ENCODE results near the gene PALM2AKAP2.

- TF ChIP-seq PPARA (CRISPR knock-in tag; IDR thresholded peaks at IDR 0.05; ENCODE audit: borderline replicate concordance) = no peak
- no peak for TF ChIP-seq PATZ1 (CRISPR knock-in tag; IDR thresholded peaks at IDR 0.05; ENCODE audit: borderline replicate concordance)
- no peak for TF ChIP-seq POU6F1 (CRISPR knock-in tag; IDR thresholded peaks at IDR 0.05; ENCODE audit: borderline replicate concordance, low read depth)
- TF ChIP-seq ZNF565 (CRISPR knock-in tag; conservative IDR thresholded peaks at IDR 0.05; ENCODE audit: low read depth) = no peak
- no peak for TF ChIP-seq CREB5 (CRISPR knock-in tag; IDR thresholded peaks at IDR 0.05; ENCODE audit: low read depth)
- no peak for TF ChIP-seq ZFP30 (CRISPR knock-in tag; IDR thresholded peaks at IDR 0.05)
- TF ChIP-seq ISL1 (CRISPR knock-in tag; IDR thresholded peaks at IDR 0.05) = no peak
- TF ChIP-seq TCF4 (CRISPR knock-in tag; IDR thresholded peaks at IDR 0.05; ENCODE audit: borderline replicate concordance) = no peak
- no peak for TF ChIP-seq ESRRG (CRISPR knock-in tag; IDR thresholded peaks at IDR 0.05)
- no peak for TF ChIP-seq CSDC2 (CRISPR knock-in tag; IDR thresholded peaks at IDR 0.05)
- TF ChIP-seq, protein P1, sequence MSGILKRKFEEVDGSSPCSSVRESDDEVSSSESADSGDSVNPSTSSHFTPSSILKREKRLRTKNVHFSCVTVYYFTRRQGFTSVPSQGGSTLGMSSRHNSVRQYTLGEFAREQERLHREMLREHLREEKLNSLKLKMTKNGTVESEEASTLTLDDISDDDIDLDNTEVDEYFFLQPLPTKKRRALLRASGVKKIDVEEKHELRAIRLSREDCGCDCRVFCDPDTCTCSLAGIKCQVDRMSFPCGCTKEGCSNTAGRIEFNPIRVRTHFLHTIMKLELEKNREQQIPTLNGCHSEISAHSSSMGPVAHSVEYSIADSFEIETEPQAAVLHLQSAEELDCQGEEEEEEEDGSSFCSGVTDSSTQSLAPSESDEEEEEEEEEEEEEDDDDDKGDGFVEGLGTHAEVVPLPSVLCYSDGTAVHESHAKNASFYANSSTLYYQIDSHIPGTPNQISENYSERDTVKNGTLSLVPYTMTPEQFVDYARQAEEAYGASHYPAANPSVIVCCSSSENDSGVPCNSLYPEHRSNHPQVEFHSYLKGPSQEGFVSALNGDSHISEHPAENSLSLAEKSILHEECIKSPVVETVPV (CRISPR knock-in tag; IDR thresholded peaks at IDR 0.05) = no peak
Measured at GRCh38 chr9:109806506-109807115, 26.6 kb downstream of the PALM2AKAP2 start.

Data from SK-N-SH treated with all-trans-retinoic acid at 6 μM for 48 hours (cell line).